Keratinocyte (primary cell): ENCODE results near the gene ETV5. TPM values are rescaled to one million over a fixed set of nuclear protein-coding genes. Genes with fewer than 3 reads are reported as not detected.

ENCODE experiments used
- DNase-seq: peaks from one replicate; pipeline ENCODE4 v3.0.0-alpha.2; 2011; ENCODE audit warnings: low read depth, missing footprints, low spot score
- FAIRE-seq: peaks from 2 replicates; lab custom pipeline; 2011; peaks lifted over from hg19 to GRCh38; lab: Jason Lieb, UNC
- H2AFZ ChIP-seq: 2 replicates; pipeline ENCODE4 v1.6.0; 2012; ENCODE audit warnings: low read length, control low read depth, inconsistent platforms; ENCODE audit not compliant: control insufficient read depth
- H3K27ac ChIP-seq: 2 replicates; pipeline ENCODE4 v1.5.1; 2011; ENCODE audit warnings: low read length; ENCODE audit not compliant: control insufficient read depth, insufficient read depth
- H3K27me3 ChIP-seq: 3 replicates; pipeline ENCODE4 v1.6.0; 2011; ENCODE audit warnings: low read length; ENCODE audit not compliant: control insufficient read depth, insufficient read depth; ENCODE audit errors: extremely low read depth
- H3K36me3 ChIP-seq, 2 experiments: 2 replicates in 1 of 2; 3 replicates in 1 of 2; pipeline ENCODE4 v1.5.1; 2011; ENCODE audit warnings: low read length in 2 of 2, mild to moderate bottlenecking in 1 of 2; ENCODE audit not compliant: control insufficient read depth in 2 of 2, insufficient read depth in 2 of 2; ENCODE audit errors: extremely low read depth in 1 of 2
- H3K4me1 ChIP-seq: 3 replicates; pipeline ENCODE4 v1.5.1; 2011; ENCODE audit warnings: low read length; ENCODE audit not compliant: control insufficient read depth, insufficient read depth; ENCODE audit errors: extremely low read depth
- H3K4me2 ChIP-seq: 3 replicates; pipeline ENCODE4 v1.6.0; 2011; ENCODE audit warnings: low read depth, low read length; ENCODE audit not compliant: control insufficient read depth, insufficient read depth; ENCODE audit errors: extremely low read depth
- H3K4me3 ChIP-seq, 3 experiments: fragments of 200-600 bp in 1 of 3; sonication (generic) in 1 of 3; 2 replicates in 2 of 3; 3 replicates in 1 of 3; pipeline ENCODE4 v1.5.1; 2011 to 2016; ENCODE audit warnings: low read length in 3 of 3, mild to moderate bottlenecking in 3 of 3, control low read depth in 2 of 3, inconsistent platforms in 1 of 3, low read depth in 1 of 3, mixed read lengths in 1 of 3, mixed run types in 1 of 3, moderate library complexity in 1 of 3; ENCODE audit not compliant: control insufficient read depth in 2 of 3, insufficient read depth in 2 of 3; ENCODE audit errors: extremely low read depth in 1 of 3
- H3K79me2 ChIP-seq: 2 replicates; pipeline ENCODE4 v1.6.0; 2012; ENCODE audit warnings: low read length; ENCODE audit not compliant: control insufficient read depth, insufficient read depth
- H3K9ac ChIP-seq: 3 replicates; pipeline ENCODE4 v1.6.0; 2011; ENCODE audit warnings: low read length; ENCODE audit not compliant: control insufficient read depth, insufficient read depth; ENCODE audit errors: extremely low read depth
- H3K9me1 ChIP-seq: 3 replicates; pipeline ENCODE4 v1.6.0; 2011; ENCODE audit warnings: low read length; ENCODE audit not compliant: control insufficient read depth, insufficient read depth; ENCODE audit errors: extremely low read depth
- H3K9me3 ChIP-seq: 2 replicates; pipeline ENCODE4 v1.5.1; 2012; ENCODE audit warnings: low read depth, low read length; ENCODE audit not compliant: control insufficient read depth
- H4K20me1 ChIP-seq: 3 replicates; pipeline ENCODE4 v1.6.0; 2011; ENCODE audit warnings: low read length; ENCODE audit not compliant: control insufficient read depth, insufficient read depth; ENCODE audit errors: extremely low read depth
- EZH2 ChIP-seq: IDR thresholded peaks from one replicate; pipeline ENCODE4 v1.6.1; 2012; ENCODE audit warnings: inconsistent platforms, mild to moderate bottlenecking, low read length, moderate library complexity
- dilution Hi-C: fragments of 300-500 bp; cut with MboI; formaldehyde crosslinking; loops from one replicate; pipeline ENCODE4 v1.7.0; 2020; ENCODE audit warnings: low sequenced_read_pairs; ENCODE audit not compliant: extremely low pct_ligation_motif_present
- polyA plus RNA-seq, 5 experiments: library from polyadenylated mRNA; depleted of rRNA in 3 of 5; stranded (reverse) in 3 of 5; stranded (forward) in 1 of 5; unstranded in 1 of 5; fragments of >200 nt; gene quantifications; 1 replicate in 1 of 5; 2 replicates in 3 of 5; 3 replicates in 1 of 5; pipeline versions ENCODE4 v1.2.1 to v1.2.3, GENCODE V29; 2011 to 2012; ENCODE audit warnings: missing spikeins in 2 of 5, low read depth in 1 of 5, low replicate concordance in 1 of 5
- TF ChIP-seq, protein P1 (sequence below), 3 experiments: IDR thresholded peaks in 1 of 3; conservative IDR thresholded peaks in 1 of 3; optimal IDR thresholded peaks in 1 of 3; 2 replicates in 2 of 3; 3 replicates in 1 of 3; pipeline versions ENCODE3 to v1.5.1; 2011; ENCODE audit warnings: low read length in 3 of 3, mild to moderate bottlenecking in 3 of 3, moderate library complexity in 2 of 3, control low read depth in 1 of 3, inconsistent platforms in 1 of 3; ENCODE audit not compliant: insufficient read depth in 2 of 3; ENCODE audit errors: extremely low read depth in 1 of 3

The ETV5 gene
- polyA plus RNA-seq, 1 donor (not counting 4 experiments of a cell fraction or from before 2014, with no cell fraction given), result 28.7 TPM

DNA sequence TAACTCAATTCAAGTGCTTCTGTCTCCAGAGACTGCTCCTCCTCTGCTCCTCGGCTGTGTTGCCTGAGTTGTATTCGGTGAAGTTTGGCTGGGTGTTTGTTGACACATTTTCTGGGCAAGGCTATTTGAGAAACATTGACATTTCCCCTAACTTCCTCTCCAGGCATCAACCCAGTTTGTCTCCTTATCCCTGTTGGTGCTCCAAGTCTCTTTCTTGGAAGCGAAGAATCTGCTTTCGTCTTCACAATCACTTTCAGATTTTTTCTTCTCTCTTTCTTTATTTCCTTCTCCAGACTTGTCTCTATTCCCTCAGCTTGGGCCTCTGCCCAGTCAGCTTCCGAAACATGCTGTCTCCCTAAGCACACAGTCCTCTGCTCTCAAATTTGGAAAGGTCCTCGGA, 84.7 kb downstream of the ETV5 start:
- H3K36me3 ChIP-seq, result no peaks in the 10 kb centered on the region
- no peak for FAIRE-seq
- no peak overlapping the region for H3K4me3 ChIP-seq
- H3K4me2 ChIP-seq, result no peak overlapping the region
- DNase-seq, result no peak
- dilution Hi-C loops, result no loop called here
- no peaks in the 10 kb centered on the region for H3K9me1 ChIP-seq
- no peak overlapping the region for H3K27ac ChIP-seq
- TF ChIP-seq, protein P1, sequence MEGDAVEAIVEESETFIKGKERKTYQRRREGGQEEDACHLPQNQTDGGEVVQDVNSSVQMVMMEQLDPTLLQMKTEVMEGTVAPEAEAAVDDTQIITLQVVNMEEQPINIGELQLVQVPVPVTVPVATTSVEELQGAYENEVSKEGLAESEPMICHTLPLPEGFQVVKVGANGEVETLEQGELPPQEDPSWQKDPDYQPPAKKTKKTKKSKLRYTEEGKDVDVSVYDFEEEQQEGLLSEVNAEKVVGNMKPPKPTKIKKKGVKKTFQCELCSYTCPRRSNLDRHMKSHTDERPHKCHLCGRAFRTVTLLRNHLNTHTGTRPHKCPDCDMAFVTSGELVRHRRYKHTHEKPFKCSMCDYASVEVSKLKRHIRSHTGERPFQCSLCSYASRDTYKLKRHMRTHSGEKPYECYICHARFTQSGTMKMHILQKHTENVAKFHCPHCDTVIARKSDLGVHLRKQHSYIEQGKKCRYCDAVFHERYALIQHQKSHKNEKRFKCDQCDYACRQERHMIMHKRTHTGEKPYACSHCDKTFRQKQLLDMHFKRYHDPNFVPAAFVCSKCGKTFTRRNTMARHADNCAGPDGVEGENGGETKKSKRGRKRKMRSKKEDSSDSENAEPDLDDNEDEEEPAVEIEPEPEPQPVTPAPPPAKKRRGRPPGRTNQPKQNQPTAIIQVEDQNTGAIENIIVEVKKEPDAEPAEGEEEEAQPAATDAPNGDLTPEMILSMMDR (optimal IDR thresholded peaks at IDR 0.05 in 1 of 3, IDR thresholded peaks at IDR 0.05 in 1 of 3, conservative IDR thresholded peaks at IDR 0.05 in 1 of 3; ENCODE audit: extremely low read depth in 1 of 3, insufficient read depth in 2 of 3, low read length in 3 of 3), result no peak
- TF ChIP-seq EZH2, result no peak
- H3K4me1 ChIP-seq, result no peaks in the 10 kb centered on the region
- H2AFZ ChIP-seq, result no peak overlapping the region
- H4K20me1 ChIP-seq, result no peaks in the 10 kb centered on the region
- no peak overlapping the region for H3K9ac ChIP-seq
- no peaks in the 10 kb centered on the region for H3K9me3 ChIP-seq
- no peaks in the 10 kb centered on the region for H3K79me2 ChIP-seq
- H3K27me3 ChIP-seq, result no peaks in the 10 kb centered on the region

DNA sequence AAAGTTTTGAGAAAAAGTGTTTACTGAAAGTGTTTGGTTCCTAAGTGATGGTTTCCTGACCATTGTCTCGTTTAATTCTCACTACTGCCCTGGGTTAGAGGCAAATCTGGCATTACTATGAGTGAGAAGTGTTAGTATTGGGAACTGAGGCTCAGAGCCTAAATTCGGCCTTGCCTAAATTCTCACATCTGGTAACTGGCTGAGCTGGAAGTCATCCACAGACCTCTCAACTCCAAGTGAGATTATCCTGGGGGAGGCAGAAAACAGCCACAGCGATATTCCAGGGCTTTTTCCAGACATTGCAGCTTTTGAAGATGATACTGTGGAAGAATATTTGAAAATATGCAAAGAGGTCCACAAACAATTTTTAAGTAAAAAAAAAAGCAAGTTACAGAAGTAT, 86.0 kb downstream of the ETV5 start:
- H3K27me3 ChIP-seq, result no peaks in the 10 kb centered on the region
- no peak overlapping the region for H2AFZ ChIP-seq
- no peaks in the 10 kb centered on the region for H3K36me3 ChIP-seq
- no peak for DNase-seq
- H3K4me2 ChIP-seq, result no peak overlapping the region
- TF ChIP-seq, protein P1 (optimal IDR thresholded peaks at IDR 0.05 in 1 of 3, IDR thresholded peaks at IDR 0.05 in 1 of 3, conservative IDR thresholded peaks at IDR 0.05 in 1 of 3; ENCODE audit: extremely low read depth in 1 of 3, insufficient read depth in 2 of 3, low read length in 3 of 3), result no peak
- TF ChIP-seq EZH2, result no peak
- H3K79me2 ChIP-seq, result no peaks in the 10 kb centered on the region
- FAIRE-seq, result no peak
- no peaks in the 10 kb centered on the region for H4K20me1 ChIP-seq
- H3K9ac ChIP-seq, result no peak overlapping the region
- no peaks in the 10 kb centered on the region for H3K4me1 ChIP-seq
- no peak overlapping the region for H3K27ac ChIP-seq
- no peaks in the 10 kb centered on the region for H3K9me3 ChIP-seq
- dilution Hi-C loops, result no loop called here
- no peaks in the 10 kb centered on the region for H3K9me1 ChIP-seq
- no peak overlapping the region for H3K4me3 ChIP-seq
